HCT116 (cell line): ENCODE measurements around the gene CAAP1. TPM values are rescaled to one million over a fixed set of nuclear protein-coding genes. Genes with fewer than 3 reads are reported as not detected.

Source experiments
- ATAC-seq: fragments of 200-7000 bp; cut with Tn5 transposase; 2 replicates; pipeline ENCODE4 v1.9.1; 2020; ENCODE audit warnings: mild to moderate bottlenecking, moderate library complexity
- BruUV-seq: library from RNA; stranded (reverse); fragments of 400-500 nt; replicated peaks from 2 replicates; lab custom pipeline; 2021; lab: Mats Ljungman, UMichigan
- CTCF ChIA-PET: fragments of 300-600 bp; sonication (Branson Sonifier 250); formaldehyde crosslinking; loops from one replicate; lab custom pipeline; 2021; ENCODE audit warnings: antibody characterized with exemption; lab: Charles Lee
- POLR2A ChIA-PET: fragments of 300-600, 350-600 bp; sonication (Branson Sonifier 250); formaldehyde crosslinking; loops from one replicate; lab custom pipeline; 2021; ENCODE audit warnings: antibody characterized with exemption; lab: Charles Lee
- RAD21 ChIA-PET, 2 experiments: fragments of 300-600 bp; sonication (Branson Sonifier 250); formaldehyde crosslinking; loops; one replicate each; lab custom pipeline; 2023; ENCODE audit warnings: low total read pairs in 2 of 2; ENCODE audit not compliant: uncharacterized antibody in 2 of 2, unreplicated experiment in 2 of 2, low non-redundant PET in 1 of 2; lab: Charles Lee
- DNase-seq: peaks from one replicate; pipeline ENCODE4 v3.0.0-alpha.2; 2010; ENCODE audit warnings: low read depth, low spot score
- H2AFZ ChIP-seq: fragments of 200-600 bp; shearing (Covaris generic), sonication (generic); 2 replicates; pipeline ENCODE4 v1.6.1; 2017; ENCODE audit warnings: low read depth, mixed run types, mixed read lengths, antibody characterized with exemption, low read length; ENCODE audit not compliant: poor library complexity, severe bottlenecking
- H3K27ac ChIP-seq: 2 replicates; pipeline ENCODE4 v1.5.1; 2012; ENCODE audit warnings: low read depth, low read length
- H3K27me3 ChIP-seq: fragments of 200-600 bp; sonication (generic); 2 replicates; pipeline ENCODE4 v1.6.1; 2016; ENCODE audit warnings: mixed run types, low read length, mixed read lengths; ENCODE audit not compliant: insufficient read depth
- H3K36me3 ChIP-seq, 2 experiments: fragments of 200-500 bp in 1 of 2; fragments of 200-600 bp in 1 of 2; sonication (Bioruptor generic) in 1 of 2; sonication (generic) in 1 of 2; 2 replicates each; pipeline versions ENCODE4 v1.5.1 to v1.6.1; 2014 to 2016; ENCODE audit warnings: low read length in 2 of 2, inconsistent platforms in 1 of 2, mixed read lengths in 1 of 2, mixed run types in 1 of 2; ENCODE audit not compliant: insufficient read depth in 2 of 2, control insufficient read depth in 1 of 2
- H3K4me1 ChIP-seq, 2 experiments: fragments of 200-600 bp in 1 of 2; sonication (generic) in 1 of 2; 2 replicates each; pipeline versions ENCODE4 v1.5.1 to v1.6.1; 2012 to 2017; ENCODE audit warnings: low read length in 2 of 2, inconsistent platforms in 1 of 2, mild to moderate bottlenecking in 1 of 2, mixed read lengths in 1 of 2, mixed run types in 1 of 2, moderate library complexity in 1 of 2; ENCODE audit not compliant: insufficient read depth in 2 of 2, control insufficient read depth in 1 of 2
- H3K4me2 ChIP-seq: fragments of 200-600 bp; sonication (generic); 2 replicates; pipeline ENCODE4 v1.6.1; 2017; ENCODE audit warnings: mixed run types, low read length, mixed read lengths
- H3K4me3 ChIP-seq, 2 experiments: fragments of 200-600 bp in 1 of 2; sonication (generic) in 1 of 2; replicated peaks in 1 of 2; 2 replicates each; pipeline ENCODE4 v1.5.1; 2011 to 2016; ENCODE audit warnings: low read length in 2 of 2, control low read depth in 1 of 2, low read depth in 1 of 2, mild to moderate bottlenecking in 1 of 2, mixed read lengths in 1 of 2, mixed run types in 1 of 2
- H3K79me2 ChIP-seq: fragments of 200-600 bp; sonication (generic); 2 replicates; pipeline ENCODE4 v1.6.1; 2017; ENCODE audit warnings: mild to moderate bottlenecking, mixed run types, low read length, moderate library complexity, mixed read lengths; ENCODE audit not compliant: insufficient read depth
- H3K9ac ChIP-seq: fragments of 200-600 bp; sonication (generic); 2 replicates; pipeline ENCODE4 v1.6.1; 2016; ENCODE audit warnings: low read length, mixed read lengths
- H3K9me2 ChIP-seq: fragments of 200-600 bp; sonication (generic), shearing (Covaris generic); 2 replicates; pipeline ENCODE4 v1.6.1; 2017; ENCODE audit warnings: mixed run types, mild to moderate bottlenecking, moderate library complexity; ENCODE audit not compliant: insufficient read depth
- H3K9me3 ChIP-seq, 2 experiments: fragments of 200-500 bp in 1 of 2; fragments of 200-600 bp in 1 of 2; sonication (Bioruptor generic) in 1 of 2; sonication (generic) in 1 of 2; 2 replicates each; pipeline ENCODE4 v1.6.1; 2014 to 2017; ENCODE audit warnings: low read length in 2 of 2, mixed read lengths in 2 of 2, inconsistent platforms in 1 of 2, low read depth in 1 of 2, mild to moderate bottlenecking in 1 of 2, mixed run types in 1 of 2, moderate library complexity in 1 of 2; ENCODE audit not compliant: control insufficient read depth in 1 of 2, insufficient read depth in 1 of 2
- H4K20me1 ChIP-seq: fragments of 200-600 bp; sonication (generic), shearing (Covaris generic); 2 replicates; pipeline ENCODE4 v1.6.1; 2017; ENCODE audit warnings: mixed run types, mild to moderate bottlenecking, moderate library complexity; ENCODE audit not compliant: insufficient read depth
- CBX3 ChIP-seq: IDR thresholded peaks from 2 replicates; pipeline ENCODE4 v1.6.1; 2012; ENCODE audit warnings: low read depth
- CEBPB ChIP-seq: IDR thresholded peaks from 2 replicates; pipeline ENCODE4 v1.6.1; 2012; ENCODE audit warnings: low read depth
- ELF1 ChIP-seq: IDR thresholded peaks from 2 replicates; pipeline ENCODE4 v1.6.1; 2012; ENCODE audit warnings: low read depth, borderline replicate concordance
- EZH2phosphoT487 ChIP-seq: fragments of 200-600 bp; IDR thresholded peaks from 2 replicates; pipeline ENCODE4 v1.6.1; 2018; ENCODE audit warnings: antibody characterized with exemption, borderline replicate concordance
- FOSL1 ChIP-seq: IDR thresholded peaks from 2 replicates; pipeline ENCODE4 v1.6.1; 2012; ENCODE audit warnings: low read depth
- POLR2A ChIP-seq: IDR thresholded peaks from 2 replicates; pipeline ENCODE4 v1.7.0; 2011; ENCODE audit warnings: borderline replicate concordance; ENCODE audit not compliant: insufficient read depth, insufficient read length; ENCODE audit errors: extremely low read depth
- SP1 ChIP-seq: IDR thresholded peaks from 2 replicates; pipeline ENCODE4 v1.6.1; 2012; ENCODE audit warnings: low read depth
- ZNF274 ChIP-seq: fragments of 200-500 bp; sonication (Bioruptor generic); IDR thresholded peaks from 2 replicates; pipeline ENCODE4 v1.6.1; 2014; ENCODE audit warnings: mild to moderate bottlenecking, low read depth, low read length, inconsistent platforms
- intact Hi-C: fragments of 100-400 bp; cut with micrococcal nuclease; formaldehyde crosslinking; loops from 2 replicates; pipeline ENCODE4 v1.10.0; 2022
- total RNA-seq: library from RNA; stranded (reverse); gene quantifications from one replicate; pipeline ENCODE4 v1.2.1, GENCODE V29; 2021; ENCODE audit not compliant: unreplicated experiment
- TF ChIP-seq, protein P1 (sequence below): IDR thresholded peaks from 2 replicates; pipeline ENCODE4 v1.6.1; 2012; ENCODE audit warnings: low read depth
- TF ChIP-seq, protein P2 (sequence below): IDR thresholded peaks from 2 replicates; pipeline ENCODE4 v1.6.1; 2011; ENCODE audit warnings: mild to moderate bottlenecking, low read length, moderate library complexity; ENCODE audit not compliant: insufficient replicate concordance; ENCODE audit errors: extremely low read depth
- TF ChIP-seq, protein P3 (sequence below), 3 experiments: fragments of 200-600 bp in 1 of 3; sonication (generic) in 1 of 3; IDR thresholded peaks in 2 of 3; conservative IDR thresholded peaks in 1 of 3; 2 replicates each; pipeline ENCODE4 v1.5.1; 2012 to 2017; ENCODE audit warnings: low read depth in 2 of 3, low read length in 2 of 3, antibody characterized with exemption in 1 of 3, borderline replicate concordance in 1 of 3, control low read depth in 1 of 3, mild to moderate bottlenecking in 1 of 3, mixed read lengths in 1 of 3, mixed run types in 1 of 3, moderate library complexity in 1 of 3; ENCODE audit not compliant: insufficient read depth in 1 of 3

Gene CAAP1
- total RNA-seq, 1 experiment from 2014 or later, result 19.1 TPM

DNA sequence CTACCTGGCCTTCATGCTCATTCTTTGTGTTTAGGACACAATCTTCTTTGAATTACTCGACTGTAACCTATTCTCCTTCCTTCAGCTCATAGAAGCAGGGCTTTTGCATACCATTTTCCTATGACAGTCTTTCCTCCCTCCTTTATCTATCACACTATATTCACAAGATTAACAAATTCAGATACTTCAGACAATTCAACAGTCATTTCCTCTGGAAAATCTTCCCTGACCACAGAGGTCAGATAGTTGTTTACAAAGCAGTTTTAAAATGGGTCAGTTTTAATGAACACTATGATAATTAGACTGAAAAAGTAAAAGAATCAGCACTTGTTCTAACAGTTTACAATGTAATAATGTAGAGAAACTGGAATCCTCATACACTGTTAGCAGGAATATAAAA, 4.3 kb downstream of the CAAP1 start (continued):
- TF ChIP-seq, protein P1, sequence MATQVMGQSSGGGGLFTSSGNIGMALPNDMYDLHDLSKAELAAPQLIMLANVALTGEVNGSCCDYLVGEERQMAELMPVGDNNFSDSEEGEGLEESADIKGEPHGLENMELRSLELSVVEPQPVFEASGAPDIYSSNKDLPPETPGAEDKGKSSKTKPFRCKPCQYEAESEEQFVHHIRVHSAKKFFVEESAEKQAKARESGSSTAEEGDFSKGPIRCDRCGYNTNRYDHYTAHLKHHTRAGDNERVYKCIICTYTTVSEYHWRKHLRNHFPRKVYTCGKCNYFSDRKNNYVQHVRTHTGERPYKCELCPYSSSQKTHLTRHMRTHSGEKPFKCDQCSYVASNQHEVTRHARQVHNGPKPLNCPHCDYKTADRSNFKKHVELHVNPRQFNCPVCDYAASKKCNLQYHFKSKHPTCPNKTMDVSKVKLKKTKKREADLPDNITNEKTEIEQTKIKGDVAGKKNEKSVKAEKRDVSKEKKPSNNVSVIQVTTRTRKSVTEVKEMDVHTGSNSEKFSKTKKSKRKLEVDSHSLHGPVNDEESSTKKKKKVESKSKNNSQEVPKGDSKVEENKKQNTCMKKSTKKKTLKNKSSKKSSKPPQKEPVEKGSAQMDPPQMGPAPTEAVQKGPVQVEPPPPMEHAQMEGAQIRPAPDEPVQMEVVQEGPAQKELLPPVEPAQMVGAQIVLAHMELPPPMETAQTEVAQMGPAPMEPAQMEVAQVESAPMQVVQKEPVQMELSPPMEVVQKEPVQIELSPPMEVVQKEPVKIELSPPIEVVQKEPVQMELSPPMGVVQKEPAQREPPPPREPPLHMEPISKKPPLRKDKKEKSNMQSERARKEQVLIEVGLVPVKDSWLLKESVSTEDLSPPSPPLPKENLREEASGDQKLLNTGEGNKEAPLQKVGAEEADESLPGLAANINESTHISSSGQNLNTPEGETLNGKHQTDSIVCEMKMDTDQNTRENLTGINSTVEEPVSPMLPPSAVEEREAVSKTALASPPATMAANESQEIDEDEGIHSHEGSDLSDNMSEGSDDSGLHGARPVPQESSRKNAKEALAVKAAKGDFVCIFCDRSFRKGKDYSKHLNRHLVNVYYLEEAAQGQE, result no peak
- TF ChIP-seq SP1 (no peak), CBX3 (no peak)

DNA sequence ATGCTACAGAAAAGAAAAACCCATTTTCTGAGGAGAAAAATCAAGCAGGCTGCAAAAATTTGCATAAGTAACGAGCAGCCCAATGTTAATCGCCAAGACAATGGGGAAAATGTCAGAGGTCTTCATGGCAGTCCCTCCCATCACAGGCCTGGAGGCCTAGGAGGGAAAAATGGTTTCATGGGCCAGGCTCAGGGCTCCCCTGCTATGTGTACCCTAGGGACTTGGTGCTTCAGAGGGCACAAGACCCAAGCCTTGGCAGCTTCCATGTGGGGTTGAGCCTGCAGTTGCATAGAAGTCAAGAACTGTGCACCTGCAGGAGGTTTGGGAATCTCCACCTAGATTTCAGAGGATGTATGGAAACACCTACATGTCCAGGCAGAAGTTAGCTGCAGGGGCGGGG, 10.4 kb downstream of the CAAP1 start:
- POLR2A ChIA-PET, result no interaction called here
- TF ChIP-seq ZNF274 (no peak), CEBPB (no peak), EZH2phosphoT487 (no peak), FOSL1 (no peak), POLR2A (no peak), ELF1 (no peak)
- TF ChIP-seq, protein P2, sequence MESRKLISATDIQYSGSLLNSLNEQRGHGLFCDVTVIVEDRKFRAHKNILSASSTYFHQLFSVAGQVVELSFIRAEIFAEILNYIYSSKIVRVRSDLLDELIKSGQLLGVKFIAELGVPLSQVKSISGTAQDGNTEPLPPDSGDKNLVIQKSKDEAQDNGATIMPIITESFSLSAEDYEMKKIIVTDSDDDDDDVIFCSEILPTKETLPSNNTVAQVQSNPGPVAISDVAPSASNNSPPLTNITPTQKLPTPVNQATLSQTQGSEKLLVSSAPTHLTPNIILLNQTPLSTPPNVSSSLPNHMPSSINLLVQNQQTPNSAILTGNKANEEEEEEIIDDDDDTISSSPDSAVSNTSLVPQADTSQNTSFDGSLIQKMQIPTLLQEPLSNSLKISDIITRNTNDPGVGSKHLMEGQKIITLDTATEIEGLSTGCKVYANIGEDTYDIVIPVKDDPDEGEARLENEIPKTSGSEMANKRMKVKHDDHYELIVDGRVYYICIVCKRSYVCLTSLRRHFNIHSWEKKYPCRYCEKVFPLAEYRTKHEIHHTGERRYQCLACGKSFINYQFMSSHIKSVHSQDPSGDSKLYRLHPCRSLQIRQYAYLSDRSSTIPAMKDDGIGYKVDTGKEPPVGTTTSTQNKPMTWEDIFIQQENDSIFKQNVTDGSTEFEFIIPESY, result no peak
- TF ChIP-seq, protein P1, result no peak
- TF ChIP-seq, protein P3, sequence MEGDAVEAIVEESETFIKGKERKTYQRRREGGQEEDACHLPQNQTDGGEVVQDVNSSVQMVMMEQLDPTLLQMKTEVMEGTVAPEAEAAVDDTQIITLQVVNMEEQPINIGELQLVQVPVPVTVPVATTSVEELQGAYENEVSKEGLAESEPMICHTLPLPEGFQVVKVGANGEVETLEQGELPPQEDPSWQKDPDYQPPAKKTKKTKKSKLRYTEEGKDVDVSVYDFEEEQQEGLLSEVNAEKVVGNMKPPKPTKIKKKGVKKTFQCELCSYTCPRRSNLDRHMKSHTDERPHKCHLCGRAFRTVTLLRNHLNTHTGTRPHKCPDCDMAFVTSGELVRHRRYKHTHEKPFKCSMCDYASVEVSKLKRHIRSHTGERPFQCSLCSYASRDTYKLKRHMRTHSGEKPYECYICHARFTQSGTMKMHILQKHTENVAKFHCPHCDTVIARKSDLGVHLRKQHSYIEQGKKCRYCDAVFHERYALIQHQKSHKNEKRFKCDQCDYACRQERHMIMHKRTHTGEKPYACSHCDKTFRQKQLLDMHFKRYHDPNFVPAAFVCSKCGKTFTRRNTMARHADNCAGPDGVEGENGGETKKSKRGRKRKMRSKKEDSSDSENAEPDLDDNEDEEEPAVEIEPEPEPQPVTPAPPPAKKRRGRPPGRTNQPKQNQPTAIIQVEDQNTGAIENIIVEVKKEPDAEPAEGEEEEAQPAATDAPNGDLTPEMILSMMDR (IDR thresholded peaks at IDR 0.05 in 2 of 3, conservative IDR thresholded peaks at IDR 0.05 in 1 of 3; ENCODE audit: borderline replicate concordance in 1 of 3, insufficient read depth in 1 of 3, low read depth in 2 of 3, low read length in 2 of 3), result no peak
- TF ChIP-seq, all 23 proteins: peak for 0
- BruUV-seq, result no TSS peak
- intact Hi-C loops, result no loop called here
- CTCF ChIA-PET, result no interaction called here
- Histone ChIP-seq H3K9ac (no peak overlapping the region), H3K27ac (no peak overlapping the region), H2AFZ (no peak overlapping the region), H3K79me2 (peaks cover 23% of the 10 kb centered on the region), H3K9me3 (peaks cover 0 to 8% of the 10 kb centered on the region in 2 experiments; a peak in 1 of 4 replicates), H3K4me2 (no peak overlapping the region), H3K4me3 (no peak overlapping the region), H3K9me2 (no peaks in the 10 kb centered on the region), H3K4me1 (no peaks in the 10 kb centered on the region), H3K27me3 (no peaks in the 10 kb centered on the region), H4K20me1 (no peaks in the 10 kb centered on the region; the same call in 1 of the 2 replicates), H3K36me3 (peaks cover 7 to 19% of the 10 kb centered on the region in 2 experiments; a peak in 3 of 4 replicates)
- RAD21 ChIA-PET, result no interaction called here
- ATAC-seq (no peak), DNase-seq (no peak)
